SK-N-MC (cell line): ENCODE data around the gene TK1.

Experiments used
- EZH2 ChIP-seq: fragments of 200-600 bp; sonication (generic); IDR thresholded peaks from one replicate; pipeline ENCODE4 v1.6.1; 2017; ENCODE audit warnings: antibody characterized with exemption
- FOXP2 ChIP-seq: optimal IDR thresholded peaks from 2 replicates; pipeline ENCODE3; 2011; ENCODE audit warnings: mild to moderate bottlenecking, moderate library complexity; ENCODE audit not compliant: insufficient read depth; ENCODE audit errors: extremely low read length, control extremely low read depth
- POLR2AphosphoS5 ChIP-seq: IDR thresholded peaks from 2 replicates; pipeline ENCODE4 v1.6.1; 2012; ENCODE audit warnings: mild to moderate bottlenecking, low read depth, low read length, borderline replicate concordance

GRCh38 chr17:78180508-78180907 lies 6.3 kb downstream of the TK1 start:
- no peak for TF ChIP-seq POLR2AphosphoS5
- TF ChIP-seq EZH2: no peak
- no peak for TF ChIP-seq FOXP2
